NOMO-1 treated with dmso at 0.1 percent for 144 hours (cell line): ENCODE data around the gene ABCA4.
"Not testable (repeated sequence)": the region's sequence is repeated elsewhere in the genome, so short reads cannot be mapped to it uniquely, and the experiment has no call there.

Source experiments
- DNase-seq: peaks from one replicate; lab custom pipeline; 2025; ENCODE audit not compliant: unreplicated experiment; lab: John Stamatoyannopoulos, UW

The ABCA4 gene

GRCh38 chr1:94120991-94121390 is at the start of gene ABCA4:
Gene ABCA4 (minus strand): TSS chr1:94121148. CDS start chr1:94121045, 103 bp downstream.
- no peak for DNase-seq

GRCh38 chr1:94169126-94169525 is 48.2 kb upstream of the ABCA4 start:
- DNase-seq: no peak

- DNase-seq: no peak
These were observed 44.9 kb upstream of the ABCA4 start for GRCh38 chr1:94165843-94166242.

GRCh38 chr1:94164885-94165284 is 43.9 kb upstream of the ABCA4 start:
- DNase-seq: not testable (repeated sequence)

- not testable (repeated sequence) for DNase-seq
These were observed 43.2 kb upstream of the ABCA4 start for GRCh38 chr1:94164121-94164520.

GRCh38 chr1:94163249-94163648 is 42.3 kb upstream of the ABCA4 start:
- not testable (repeated sequence) for DNase-seq

- no peak for DNase-seq
These were observed 39.9 kb upstream of the ABCA4 start for GRCh38 chr1:94160811-94161210.

- DNase-seq: no peak
These were observed 35.2 kb upstream of the ABCA4 start for GRCh38 chr1:94156096-94156625.

- no peak for DNase-seq
These were observed 34.0 kb upstream of the ABCA4 start for GRCh38 chr1:94154989-94155388.

GRCh38 chr1:94153133-94153532 is 32.2 kb upstream of the ABCA4 start:
- no peak for DNase-seq

- DNase-seq: not testable (repeated sequence)
These were observed 28.2 kb upstream of the ABCA4 start for GRCh38 chr1:94149166-94149565.

- DNase-seq: no peak
These were observed 25.3 kb upstream of the ABCA4 start for GRCh38 chr1:94146273-94146672.

- DNase-seq: no peak
These were observed 23.9 kb upstream of the ABCA4 start for GRCh38 chr1:94144836-94145235.

- no peak for DNase-seq
These were observed 22.8 kb upstream of the ABCA4 start for GRCh38 chr1:94143809-94144176.

GRCh38 chr1:94143173-94143808 is 22.3 kb upstream of the ABCA4 start:
- DNase-seq: no peak

GRCh38 chr1:94142583-94142982 is 21.6 kb upstream of the ABCA4 start:
- DNase-seq: no peak

GRCh38 chr1:94142022-94142421 is 21.1 kb upstream of the ABCA4 start:
- no peak for DNase-seq

- no peak for DNase-seq
These were observed 11.2 kb upstream of the ABCA4 start for GRCh38 chr1:94132111-94132510.

GRCh38 chr1:94130851-94131595 is 10.1 kb upstream of the ABCA4 start:
- no peak for DNase-seq

- no peak for DNase-seq
These were observed 5.7 kb upstream of the ABCA4 start for GRCh38 chr1:94126651-94127050.

GRCh38 chr1:94125551-94126514 is 4.9 kb upstream of the ABCA4 start:
- DNase-seq: no peak
